Large intestine (tissue), 3 donors: ENCODE measurements around the gene NFATC1. TPM values are rescaled to one million over a fixed set of nuclear protein-coding genes. Genes with fewer than 3 reads are reported as not detected.

ENCODE experiments used
- DNase-seq, 2 donors: peaks; one replicate each; pipeline versions ENCODE4 v3.0.0 to v3.0.0-alpha.2; 2013
- H3K27ac ChIP-seq: one replicate; pipeline ENCODE4 v1.5.1; 2013; ENCODE audit warnings: low read length
- H3K27me3 ChIP-seq: 2 replicates; pipeline ENCODE4 v1.6.1; 2013; ENCODE audit warnings: low read length; ENCODE audit not compliant: control insufficient read depth, insufficient read depth
- H3K36me3 ChIP-seq: 2 replicates; pipeline ENCODE4 v1.6.1; 2013; ENCODE audit warnings: low read length; ENCODE audit not compliant: control insufficient read depth, insufficient read depth
- H3K4me1 ChIP-seq: one replicate; pipeline ENCODE4 v1.6.1; 2013; ENCODE audit warnings: low read length; ENCODE audit not compliant: control insufficient read depth, insufficient read depth
- H3K4me3 ChIP-seq: one replicate; pipeline ENCODE4 v1.5.1; 2013; ENCODE audit warnings: low read length
- H3K9me3 ChIP-seq: one replicate; pipeline ENCODE4 v1.6.1; 2013; ENCODE audit warnings: mild to moderate bottlenecking, low read depth, low read length, moderate library complexity; ENCODE audit not compliant: control insufficient read depth
- WGBS: methylation state at CpG from one replicate; pipeline ENCODE4 v1.1.5; 2013; ENCODE audit warnings: low lambda C conversion rate; ENCODE audit not compliant: insufficient coverage; 5-methylcytosine and 5-hydroxymethylcytosine counted together
- polyA plus RNA-seq: library from polyadenylated mRNA; unstranded; fragments of 120-200 nt; gene quantifications from one replicate; pipeline ENCODE4 v1.2.1, GENCODE V29; 2013

The NFATC1 gene
- polyA plus RNA-seq, 1 donor: 6.9 TPM

- DNase-seq: no peak
- Histone ChIP-seq H3K9me3 (no peaks in the 10 kb centered on the region), H3K4me1 (peaks cover 2% of the 10 kb centered on the region), H3K27ac (no peak overlapping the region), H3K36me3 (no peaks in the 10 kb centered on the region), H3K4me3 (no peak overlapping the region), H3K27me3 (peaks cover 64% of the 10 kb centered on the region)
- WGBS: 40% methylated on average over 1 of the region's 7 CpGs
These were observed 7.7 kb upstream of the NFATC1 start for GRCh38 chr18:79388043-79388442.

DNA sequence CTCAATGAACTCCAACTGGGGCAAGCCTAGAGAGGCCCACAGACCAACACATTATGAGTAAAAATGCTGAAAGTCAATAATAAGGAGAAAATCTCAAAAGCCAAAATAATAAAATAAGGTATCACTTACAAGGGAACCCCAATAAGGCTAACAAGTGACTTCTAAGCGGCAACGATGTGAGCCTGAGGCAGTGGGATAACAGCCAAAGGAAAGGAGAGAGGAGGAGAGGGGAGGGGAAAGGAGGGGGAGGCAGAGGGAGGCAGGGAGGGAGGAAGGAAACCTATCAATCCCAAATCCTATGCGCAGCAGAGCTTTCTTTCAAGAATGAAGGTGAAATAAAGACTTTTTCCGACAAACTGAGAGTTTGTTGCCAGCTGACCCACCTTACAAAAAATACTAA lies 6.0 kb upstream of the NFATC1 start:
- Histone ChIP-seq H3K27ac (no peak overlapping the region), H3K4me1 (peaks cover 6% of the 10 kb centered on the region), H3K9me3 (no peaks in the 10 kb centered on the region), H3K27me3 (peaks cover 78% of the 10 kb centered on the region), H3K36me3 (no peaks in the 10 kb centered on the region), H3K4me3 (no peak overlapping the region)
- 39% methylated on average over 2 of the region's 4 CpGs for WGBS
- no peak for DNase-seq

- Histone ChIP-seq H3K4me3 (no peak overlapping the region), H3K27ac (no peak overlapping the region), H3K9me3 (peaks cover 3% of the 10 kb centered on the region), H3K4me1 (peaks cover 14% of the 10 kb centered on the region), H3K27me3 (peaks cover 77% of the 10 kb centered on the region), H3K36me3 (no peaks in the 10 kb centered on the region)
- WGBS: 52% methylated on average over 4 of the region's 8 CpGs
- no peak for DNase-seq
These were observed 3.5 kb upstream of the NFATC1 start for GRCh38 chr18:79392226-79392625.

DNA sequence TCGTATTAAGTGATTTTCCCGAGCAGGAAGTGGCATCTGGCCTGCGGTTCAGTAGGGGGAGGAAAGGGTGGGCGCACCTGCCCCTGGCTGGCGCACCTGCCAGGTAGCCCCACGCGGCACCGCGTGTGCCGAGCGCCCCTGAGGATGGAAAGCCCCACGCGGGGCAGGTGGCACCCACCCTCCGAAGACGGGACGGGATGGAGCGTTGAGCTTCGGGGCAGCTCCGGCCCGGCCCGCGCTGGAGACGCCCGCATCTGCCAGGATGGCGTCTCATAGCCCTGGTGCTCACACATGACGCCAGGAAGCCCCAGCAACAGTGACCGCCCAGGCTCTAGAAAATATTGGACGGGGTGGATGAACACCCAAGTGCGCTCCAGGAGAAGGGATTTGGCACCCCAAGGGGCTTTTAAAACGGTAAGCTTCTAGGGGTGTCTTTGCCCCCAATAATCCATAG lies 2.5 kb upstream of the NFATC1 start:
- no peak overlapping the region for H3K4me3 ChIP-seq

DNA sequence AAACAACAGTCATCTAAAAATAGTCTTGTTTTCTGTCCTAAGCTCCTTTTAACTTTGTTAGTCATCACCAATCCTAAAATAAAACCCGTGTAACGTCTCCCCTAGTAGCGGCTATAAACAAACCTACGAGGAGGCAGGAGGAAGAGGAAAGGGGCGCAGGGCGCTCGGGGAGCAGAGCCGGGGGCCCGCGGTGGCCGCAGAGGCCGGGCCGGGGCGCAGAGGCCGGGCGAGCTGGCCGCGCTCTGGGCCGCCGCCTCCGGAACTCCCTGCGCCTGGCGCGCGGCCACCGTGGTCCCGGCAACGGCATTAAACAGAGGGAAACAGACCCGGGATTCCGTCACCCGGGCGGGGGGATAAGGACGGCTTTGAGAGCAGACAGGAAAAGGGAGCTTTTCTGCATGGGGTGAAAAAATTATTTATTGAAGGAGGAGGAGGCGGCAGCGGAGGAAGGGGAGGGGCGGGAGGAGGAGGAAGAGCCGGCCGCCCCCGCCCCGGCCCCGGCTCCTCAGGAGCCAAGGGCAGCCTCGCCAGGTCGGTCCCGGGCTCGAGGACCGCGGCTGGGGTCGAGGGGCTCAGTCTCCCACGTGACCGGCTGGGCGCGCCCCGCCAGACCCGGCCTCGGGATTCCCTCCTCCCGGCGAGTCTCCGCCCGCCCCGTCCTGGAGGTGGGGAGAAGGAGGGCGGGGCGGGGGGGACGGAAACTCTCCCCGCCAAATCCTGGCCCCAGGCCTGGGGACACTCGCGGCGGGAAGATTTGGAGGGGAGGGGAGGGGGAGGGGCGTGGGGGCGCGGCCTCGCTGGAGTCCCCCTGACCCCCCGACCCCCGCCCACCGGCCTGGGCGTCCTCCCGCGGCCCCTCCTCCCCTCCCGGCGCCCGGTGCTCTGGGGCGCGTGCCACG lies 1.8 kb upstream of the NFATC1 start:
- Histone ChIP-seq H3K9me3 (peaks cover 3% of the 10 kb centered on the region), H3K27me3 (peaks cover 77% of the 10 kb centered on the region), H3K27ac (peak overlapping the region; percentile 29), H3K4me3 (peak overlapping the region; percentile 18), H3K36me3 (no peaks in the 10 kb centered on the region), H3K4me1 (peaks cover 14% of the 10 kb centered on the region)
- peak; percentile 75 to 84 for DNase-seq
- WGBS: no CpG with 5 or more reads among the region's 83 CpGs

More for the DNA sequence above, 2.5 kb upstream of the NFATC1 start:
- Histone ChIP-seq H3K27ac (peak overlapping the region; percentile 29), H3K9me3 (peaks cover 3% of the 10 kb centered on the region), H3K4me1 (peaks cover 14% of the 10 kb centered on the region), H3K36me3 (no peaks in the 10 kb centered on the region), H3K27me3 (peaks cover 77% of the 10 kb centered on the region)
- no CpG with 5 or more reads among the region's 30 CpGs for WGBS
- DNase-seq: no peak

DNA sequence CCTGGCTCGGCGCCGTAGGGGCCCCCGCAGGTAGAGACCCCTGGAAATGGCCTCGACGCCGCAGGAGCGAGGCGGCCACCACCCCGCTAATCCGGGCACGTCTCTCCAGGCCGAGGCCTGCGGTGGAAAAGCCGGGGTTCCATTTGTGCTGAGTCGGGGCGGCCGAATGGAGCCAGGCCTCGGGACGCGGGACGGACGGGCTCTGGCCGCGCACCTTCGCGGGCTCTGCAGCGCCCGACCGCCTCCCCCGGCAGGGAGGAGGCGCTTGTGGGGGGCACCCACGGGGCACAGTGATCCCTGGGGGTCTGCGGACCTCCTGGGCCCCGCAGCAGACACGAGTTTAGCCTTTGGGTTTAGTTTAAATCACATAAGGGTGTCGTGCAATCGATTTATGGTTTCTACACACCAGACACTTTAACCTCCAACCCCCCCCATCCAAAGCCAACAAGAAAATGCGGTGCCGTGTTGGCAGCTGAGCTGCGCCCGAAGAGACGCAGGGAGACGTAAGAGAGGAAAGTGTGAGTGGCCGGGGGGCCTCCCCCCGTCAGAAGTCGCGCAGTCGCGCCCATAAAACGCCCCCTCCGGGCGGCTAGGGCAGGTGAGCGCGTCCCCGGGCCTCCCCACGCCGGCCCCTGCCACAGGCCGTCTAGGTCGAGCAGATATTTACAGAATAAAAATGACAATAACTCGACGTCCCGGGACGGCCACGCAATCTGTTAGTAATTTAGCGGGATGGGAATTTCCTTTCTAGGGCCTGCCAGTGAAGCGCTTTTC lies 1.0 kb upstream of the NFATC1 start:
- no CpG with 5 or more reads among the region's 67 CpGs for WGBS
- DNase-seq: peak in 1 of 2 donors; percentile 47

DNA sequence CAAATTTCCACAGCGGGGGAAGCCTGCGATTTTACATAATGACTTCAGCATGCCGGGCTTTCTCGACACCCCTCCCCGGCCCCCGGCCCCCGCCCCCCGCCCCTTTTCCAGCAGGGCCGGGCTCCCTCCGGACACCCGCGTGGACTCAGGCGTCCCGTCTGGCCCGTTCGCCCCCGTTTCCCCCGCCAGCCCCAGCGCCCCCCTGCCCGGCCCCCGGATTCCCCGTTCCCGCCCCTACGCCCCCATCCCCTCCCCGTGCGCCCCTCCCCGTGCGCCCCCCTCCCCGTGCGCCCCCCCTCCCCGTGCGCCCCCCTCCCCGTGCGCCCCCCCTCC lies 456 bp upstream of the NFATC1 start:
- peaks cover 16% of the 10 kb centered on the region for H3K4me1 ChIP-seq
- no peak overlapping the region for H3K4me3 ChIP-seq
- WGBS: no CpG with 5 or more reads among the region's 34 CpGs
- H3K36me3 ChIP-seq: no peaks in the 10 kb centered on the region
- DNase-seq: no peak
- H3K27ac ChIP-seq: no peak overlapping the region
- peaks cover 10% of the 10 kb centered on the region for H3K9me3 ChIP-seq
- H3K27me3 ChIP-seq: peaks cover 76% of the 10 kb centered on the region

More for the DNA sequence above, 1.0 kb upstream of the NFATC1 start:
- Histone ChIP-seq H3K27me3 (peaks cover 77% of the 10 kb centered on the region), H3K4me3 (no peak overlapping the region), H3K27ac (peak overlapping the region; percentile 33), H3K9me3 (peaks cover 8% of the 10 kb centered on the region), H3K4me1 (peaks cover 16% of the 10 kb centered on the region), H3K36me3 (no peaks in the 10 kb centered on the region)

DNA sequence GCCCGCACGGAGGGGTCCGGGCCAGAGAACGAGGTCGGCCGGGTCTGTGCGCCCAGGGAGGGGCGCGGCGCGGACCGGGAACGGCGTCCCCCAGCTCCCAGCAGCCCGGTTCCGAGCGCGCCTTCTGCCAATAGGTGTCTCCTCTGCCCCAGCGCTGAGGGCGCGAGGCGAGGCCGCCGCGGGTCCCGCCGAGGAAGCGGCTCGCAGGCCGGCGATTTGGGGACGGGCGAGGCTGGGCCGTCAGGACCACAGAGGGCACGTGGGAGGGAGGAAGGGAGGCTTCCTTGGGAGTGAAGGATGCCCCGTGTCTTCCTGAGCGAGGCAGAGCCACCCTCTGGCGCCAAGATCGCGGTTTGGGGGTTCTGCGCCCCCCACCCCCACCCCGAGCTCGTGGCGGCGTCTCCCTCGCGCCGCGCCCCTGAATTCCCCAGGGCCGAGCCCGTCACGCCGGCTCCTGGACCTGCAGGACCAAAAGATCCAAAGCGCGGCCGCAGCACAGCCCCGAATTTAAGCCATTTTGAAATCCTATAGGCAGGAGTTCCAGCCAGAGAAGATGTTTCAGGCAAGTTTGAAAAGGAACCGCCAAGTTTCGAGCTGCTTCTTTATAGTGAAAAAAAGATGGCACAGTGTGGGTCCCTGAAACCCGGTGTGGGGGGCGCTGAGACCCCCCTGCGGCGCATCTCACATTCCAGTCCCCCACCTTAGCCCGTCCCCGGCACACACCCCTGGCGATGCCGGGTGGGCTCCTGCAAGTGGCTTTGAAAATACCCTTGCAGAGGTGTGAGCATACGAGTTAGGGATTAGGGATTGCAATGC lies 909 bp downstream of the NFATC1 start:
- no CpG with 5 or more reads among the region's 68 CpGs for WGBS

DNA sequence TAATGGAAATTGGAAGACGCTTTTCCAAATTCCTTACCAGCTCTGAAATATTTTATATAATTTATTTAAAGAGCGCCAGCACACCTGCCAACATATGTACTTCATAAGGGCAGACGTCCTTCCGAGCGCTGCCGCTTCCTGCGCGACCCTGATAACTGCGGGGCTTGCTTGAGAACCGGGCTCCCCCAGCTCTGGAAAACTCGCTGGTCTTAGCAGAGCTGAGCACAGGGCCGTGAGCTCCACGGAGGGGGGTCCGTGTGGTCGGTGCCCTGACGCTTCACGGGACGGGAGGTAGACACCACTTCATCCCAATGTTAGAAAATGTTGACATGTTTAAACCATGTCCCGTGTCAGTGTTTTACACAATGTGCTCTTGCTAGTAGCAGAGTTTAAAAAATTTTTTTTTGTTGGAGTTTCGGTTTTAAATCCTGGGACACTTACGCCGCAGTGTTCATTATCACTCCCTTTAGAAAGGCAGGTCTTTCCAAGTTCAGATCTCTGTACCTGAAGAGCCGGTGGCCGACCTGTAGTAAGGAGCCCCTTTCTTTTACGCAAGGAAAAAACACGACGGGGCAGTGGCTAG lies 1.6 kb downstream of the NFATC1 start:
- WGBS: no CpG with 5 or more reads among the region's 27 CpGs
- Histone ChIP-seq H3K4me1 (peaks cover 16% of the 10 kb centered on the region), H3K9me3 (peaks cover 10% of the 10 kb centered on the region), H3K4me3 (no peak overlapping the region), H3K27me3 (peaks cover 65% of the 10 kb centered on the region), H3K27ac (no peak overlapping the region), H3K36me3 (no peaks in the 10 kb centered on the region)
- DNase-seq: no peak

More for the DNA sequence above, 909 bp downstream of the NFATC1 start:
- DNase-seq: no peak
- no peak overlapping the region for H3K27ac ChIP-seq
- H3K9me3 ChIP-seq: peaks cover 10% of the 10 kb centered on the region
- H3K27me3 ChIP-seq: peaks cover 72% of the 10 kb centered on the region
- peak overlapping the region; percentile 23 for H3K4me3 ChIP-seq
- peaks cover 16% of the 10 kb centered on the region for H3K4me1 ChIP-seq
- H3K36me3 ChIP-seq: no peaks in the 10 kb centered on the region
